Fibroblast of lung (primary cell): ENCODE data around the gene PRIM1. TPM values are rescaled to one million over a fixed set of nuclear protein-coding genes. Genes with fewer than 3 reads are reported as not detected.

ENCODE experiments used
- DNase-seq, 2 donors: peaks; one replicate each; pipeline versions ENCODE4 v3.0.0 to v3.0.0-alpha.2; 2010; ENCODE audit warnings: low read depth in 2 of 2
- H2AFZ ChIP-seq: 2 replicates; pipeline ENCODE4 v1.5.1; 2012; ENCODE audit warnings: low read length, control low read depth, inconsistent platforms
- H3K27ac ChIP-seq: 2 replicates; pipeline ENCODE4 v1.5.1; 2011; ENCODE audit warnings: low read length, control low read depth; ENCODE audit not compliant: insufficient read depth
- H3K27me3 ChIP-seq: 2 replicates; pipeline ENCODE4 v1.5.1; 2011; ENCODE audit warnings: mild to moderate bottlenecking, low read length; ENCODE audit not compliant: control insufficient read depth, insufficient read depth
- H3K36me3 ChIP-seq: 2 replicates; pipeline ENCODE4 v1.5.1; 2011; ENCODE audit warnings: low read length; ENCODE audit not compliant: control insufficient read depth, insufficient read depth
- H3K4me1 ChIP-seq: 2 replicates; pipeline ENCODE4 v1.5.1; 2011; ENCODE audit warnings: low read length; ENCODE audit not compliant: control insufficient read depth, insufficient read depth; ENCODE audit errors: extremely low read depth
- H3K4me2 ChIP-seq: 2 replicates; pipeline ENCODE4 v1.5.1; 2011; ENCODE audit warnings: low read length, control low read depth; ENCODE audit not compliant: insufficient read depth; ENCODE audit errors: extremely low read depth
- H3K4me3 ChIP-seq, 4 experiments: fragments of 200-600 bp in 1 of 4; sonication (generic) in 1 of 4; replicated peaks in 1 of 4; 2 replicates each; pipeline ENCODE4 v1.5.1; 2011 to 2016; ENCODE audit warnings: low read length in 4 of 4, low read depth in 3 of 4, mild to moderate bottlenecking in 3 of 4, control low read depth in 2 of 4, inconsistent platforms in 1 of 4, mixed read lengths in 1 of 4; ENCODE audit not compliant: insufficient read depth in 1 of 4; ENCODE audit errors: control extremely low read depth in 1 of 4
- H3K79me2 ChIP-seq: 2 replicates; pipeline ENCODE4 v1.5.1; 2012; ENCODE audit warnings: mild to moderate bottlenecking, low read length, inconsistent platforms; ENCODE audit not compliant: control insufficient read depth, insufficient read depth
- H3K9ac ChIP-seq: 2 replicates; pipeline ENCODE4 v1.5.1; 2011; ENCODE audit warnings: mild to moderate bottlenecking, low read length, control low read depth; ENCODE audit not compliant: insufficient read depth
- H3K9me3 ChIP-seq: 2 replicates; pipeline ENCODE4 v1.5.1; 2012; ENCODE audit warnings: low read depth, low read length; ENCODE audit not compliant: control insufficient read depth, insufficient read depth
- H4K20me1 ChIP-seq: 2 replicates; pipeline ENCODE4 v1.5.1; 2011; ENCODE audit warnings: low read length; ENCODE audit not compliant: control insufficient read depth, insufficient read depth; ENCODE audit errors: extremely low read depth
- EZH2 ChIP-seq: IDR thresholded peaks from 2 replicates; pipeline ENCODE4 v1.5.1; 2012; ENCODE audit warnings: low read length, control low read depth, mild to moderate bottlenecking; ENCODE audit errors: missing control alignments
- polyA plus RNA-seq, 2 donors: library from polyadenylated mRNA; depleted of rRNA in 1 of 2; stranded (reverse) in 1 of 2; unstranded in 1 of 2; fragments of >200 nt; gene quantifications; 2 replicates each; pipeline ENCODE4 v1.2.1, GENCODE V29; 2011 to 2012; ENCODE audit warnings: missing spikeins in 1 of 2
- total RNA-seq: library from RNA; depleted of rRNA; stranded (reverse); fragments of >200 nt; gene quantifications from 2 replicates; pipeline ENCODE4 v1.2.1, GENCODE V29; 2014
- TF ChIP-seq, protein P1 (sequence below), 2 donors: IDR thresholded peaks in 1 of 2; conservative IDR thresholded peaks in 1 of 2; 1 replicate in 1 of 2; 2 replicates in 1 of 2; pipeline ENCODE4 v1.5.1; 2011 to 2012; ENCODE audit warnings: low read length in 2 of 2, control low read depth in 1 of 2, inconsistent platforms in 1 of 2, low read depth in 1 of 2, mild to moderate bottlenecking in 1 of 2

PRIM1 gene
- total and polyA plus RNA-seq, 2 donors (not counting 1 experiment from before 2014, with no cell fraction given), result 6.1 to 7.1 TPM

DNA sequence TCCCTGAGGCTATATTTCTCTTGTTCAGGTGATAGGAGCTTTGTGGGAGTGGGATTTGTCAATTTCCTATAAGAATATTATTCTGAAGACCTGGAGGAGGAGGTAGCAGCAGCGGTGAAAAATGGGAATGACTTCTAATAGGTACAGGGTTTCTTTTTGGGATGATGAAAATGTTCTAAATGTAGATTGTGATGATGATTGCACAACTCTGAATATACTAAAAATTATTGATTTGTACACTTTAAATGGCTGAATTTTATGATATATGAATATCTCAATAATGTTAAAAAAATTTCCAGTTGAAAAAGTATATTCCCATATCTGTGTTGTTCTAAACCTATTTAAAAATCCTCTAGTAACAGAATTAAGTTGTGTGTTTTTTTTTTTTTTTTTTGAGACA lies 33.8 kb upstream of the PRIM1 start:
- H3K9ac ChIP-seq, result no peak overlapping the region
- no peaks in the 10 kb centered on the region for H3K36me3 ChIP-seq
- no peak overlapping the region for H3K27ac ChIP-seq
- H3K4me2 ChIP-seq, result no peak overlapping the region
- H3K79me2 ChIP-seq, result no peaks in the 10 kb centered on the region
- H3K4me1 ChIP-seq, result no peaks in the 10 kb centered on the region
- DNase-seq, result no peak
- no peaks in the 10 kb centered on the region for H3K27me3 ChIP-seq
- no peaks in the 10 kb centered on the region for H4K20me1 ChIP-seq
- TF ChIP-seq, protein P1, sequence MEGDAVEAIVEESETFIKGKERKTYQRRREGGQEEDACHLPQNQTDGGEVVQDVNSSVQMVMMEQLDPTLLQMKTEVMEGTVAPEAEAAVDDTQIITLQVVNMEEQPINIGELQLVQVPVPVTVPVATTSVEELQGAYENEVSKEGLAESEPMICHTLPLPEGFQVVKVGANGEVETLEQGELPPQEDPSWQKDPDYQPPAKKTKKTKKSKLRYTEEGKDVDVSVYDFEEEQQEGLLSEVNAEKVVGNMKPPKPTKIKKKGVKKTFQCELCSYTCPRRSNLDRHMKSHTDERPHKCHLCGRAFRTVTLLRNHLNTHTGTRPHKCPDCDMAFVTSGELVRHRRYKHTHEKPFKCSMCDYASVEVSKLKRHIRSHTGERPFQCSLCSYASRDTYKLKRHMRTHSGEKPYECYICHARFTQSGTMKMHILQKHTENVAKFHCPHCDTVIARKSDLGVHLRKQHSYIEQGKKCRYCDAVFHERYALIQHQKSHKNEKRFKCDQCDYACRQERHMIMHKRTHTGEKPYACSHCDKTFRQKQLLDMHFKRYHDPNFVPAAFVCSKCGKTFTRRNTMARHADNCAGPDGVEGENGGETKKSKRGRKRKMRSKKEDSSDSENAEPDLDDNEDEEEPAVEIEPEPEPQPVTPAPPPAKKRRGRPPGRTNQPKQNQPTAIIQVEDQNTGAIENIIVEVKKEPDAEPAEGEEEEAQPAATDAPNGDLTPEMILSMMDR (conservative IDR thresholded peaks at IDR 0.05 in 1 of 2, IDR thresholded peaks at IDR 0.05 in 1 of 2; ENCODE audit: low read depth in 1 of 2, low read length in 2 of 2), result no peak
- TF ChIP-seq EZH2, result no peak
- no peak overlapping the region for H3K4me3 ChIP-seq
- H3K9me3 ChIP-seq, result no peaks in the 10 kb centered on the region
- no peak overlapping the region for H2AFZ ChIP-seq

DNA sequence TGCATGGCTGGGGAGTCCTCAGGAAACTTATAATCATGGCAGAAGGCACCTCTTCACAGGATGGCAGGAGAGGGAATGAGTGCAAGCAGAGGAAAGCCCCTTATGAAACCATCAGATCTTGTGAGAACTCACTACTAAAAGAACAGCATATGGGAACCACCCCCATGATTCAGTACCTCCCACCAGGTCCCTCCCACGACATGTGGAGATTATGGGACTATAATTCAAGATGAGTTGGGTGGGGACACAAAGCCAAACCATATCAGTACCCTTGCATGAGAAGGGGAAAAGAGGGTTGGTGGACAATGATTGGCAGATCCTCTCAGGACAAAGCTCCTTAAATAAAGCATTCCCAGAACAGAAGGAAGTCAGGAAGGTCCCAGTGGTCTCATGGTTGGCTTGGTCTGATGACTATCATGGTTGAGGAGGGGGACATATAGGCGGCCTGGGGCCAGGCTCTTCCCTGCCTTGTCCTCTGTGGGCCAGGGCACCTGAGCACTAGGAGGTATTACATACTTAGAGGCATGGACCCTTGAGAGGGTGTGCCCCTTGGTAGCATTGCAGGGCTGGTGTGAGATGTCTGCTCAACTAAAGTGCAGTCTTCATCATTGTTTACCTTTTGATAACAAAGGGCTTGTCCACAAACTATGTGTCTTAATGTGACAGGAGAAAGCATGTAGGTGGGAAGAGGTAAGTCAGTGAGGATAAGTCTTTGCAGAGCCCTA lies 33.2 kb upstream of the PRIM1 start:
- Histone ChIP-seq H4K20me1 (no peaks in the 10 kb centered on the region), H2AFZ (no peak overlapping the region), H3K27me3 (no peaks in the 10 kb centered on the region), H3K9ac (no peak overlapping the region), H3K4me1 (no peaks in the 10 kb centered on the region), H3K4me3 (no peak overlapping the region), H3K79me2 (no peaks in the 10 kb centered on the region), H3K36me3 (no peaks in the 10 kb centered on the region), H3K27ac (no peak overlapping the region), H3K4me2 (no peak overlapping the region), H3K9me3 (no peaks in the 10 kb centered on the region)
- no peak for DNase-seq
- TF ChIP-seq, protein P1 (conservative IDR thresholded peaks at IDR 0.05 in 1 of 2, IDR thresholded peaks at IDR 0.05 in 1 of 2; ENCODE audit: low read depth in 1 of 2, low read length in 2 of 2), result no peak
- no peak for TF ChIP-seq EZH2

DNA sequence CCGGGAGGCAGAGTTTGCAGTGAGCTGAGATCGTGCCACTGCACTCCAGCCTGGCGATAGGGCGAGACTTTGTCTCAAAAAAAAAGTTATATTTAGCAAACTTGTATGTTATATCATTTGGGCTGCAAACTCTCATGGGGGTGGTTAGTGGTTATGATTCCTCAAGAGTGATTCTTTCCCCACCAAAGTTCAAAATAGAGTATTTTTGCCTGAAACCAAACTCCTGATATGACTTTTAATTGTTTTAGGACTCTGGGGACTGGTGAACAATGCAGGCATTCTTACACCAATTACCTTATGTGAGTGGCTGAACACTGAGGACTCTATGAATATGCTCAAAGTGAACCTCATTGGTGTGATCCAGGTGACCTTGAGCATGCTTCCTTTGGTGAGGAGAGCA lies 29.6 kb upstream of the PRIM1 start:
- Histone ChIP-seq H3K4me2 (no peak overlapping the region), H3K36me3 (no peaks in the 10 kb centered on the region), H3K9ac (no peak overlapping the region), H3K27ac (no peak overlapping the region), H3K4me1 (no peaks in the 10 kb centered on the region), H3K79me2 (no peaks in the 10 kb centered on the region), H2AFZ (no peak overlapping the region), H3K4me3 (no peak overlapping the region), H3K9me3 (no peaks in the 10 kb centered on the region), H3K27me3 (no peaks in the 10 kb centered on the region), H4K20me1 (no peaks in the 10 kb centered on the region)
- no peak for DNase-seq
- no peak for TF ChIP-seq EZH2
- TF ChIP-seq, protein P1 (conservative IDR thresholded peaks at IDR 0.05 in 1 of 2, IDR thresholded peaks at IDR 0.05 in 1 of 2; ENCODE audit: low read depth in 1 of 2, low read length in 2 of 2), result no peak
